HG02798 (cell line): Measurements from ENCODE around the gene SLC25A27.

Experiments
- ATAC-seq: cut with Tn5 transposase; IDR thresholded peaks from one replicate; pipeline ENCODE4 v1.9.1; 2021; ENCODE audit warnings: mild to moderate bottlenecking; ENCODE audit not compliant: unreplicated experiment, poor library complexity

SLC25A27 gene

DNA sequence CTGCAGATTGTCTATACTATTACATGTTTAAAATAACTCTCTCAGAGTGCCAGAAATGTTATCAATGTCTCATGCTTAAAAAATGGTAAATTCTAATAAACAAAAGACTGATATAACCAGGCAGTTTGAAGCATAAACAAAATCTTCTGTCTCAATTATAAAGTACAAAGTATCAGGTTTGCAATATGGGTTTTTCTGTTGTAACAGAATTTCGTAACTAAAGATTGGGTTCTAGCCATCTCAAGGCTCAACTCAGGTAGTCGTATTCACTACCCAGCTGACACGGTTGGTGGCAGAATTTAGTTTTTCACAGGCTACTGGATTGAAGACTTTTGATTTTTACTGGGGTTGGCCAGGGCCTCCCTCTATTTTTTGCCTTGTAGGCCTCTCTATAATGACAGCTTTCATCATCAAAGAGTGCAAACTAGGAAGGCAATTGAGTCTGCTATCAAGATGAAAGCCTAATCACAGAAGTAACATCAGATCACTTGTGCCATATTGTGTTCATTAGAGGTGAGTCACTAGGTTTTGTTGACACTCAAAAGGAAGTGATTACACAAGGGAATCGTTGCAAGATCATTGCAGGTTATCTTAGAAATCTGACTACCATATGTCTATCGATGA lies 3.8 kb upstream of the SLC25A27 start:
- no peak for ATAC-seq

DNA sequence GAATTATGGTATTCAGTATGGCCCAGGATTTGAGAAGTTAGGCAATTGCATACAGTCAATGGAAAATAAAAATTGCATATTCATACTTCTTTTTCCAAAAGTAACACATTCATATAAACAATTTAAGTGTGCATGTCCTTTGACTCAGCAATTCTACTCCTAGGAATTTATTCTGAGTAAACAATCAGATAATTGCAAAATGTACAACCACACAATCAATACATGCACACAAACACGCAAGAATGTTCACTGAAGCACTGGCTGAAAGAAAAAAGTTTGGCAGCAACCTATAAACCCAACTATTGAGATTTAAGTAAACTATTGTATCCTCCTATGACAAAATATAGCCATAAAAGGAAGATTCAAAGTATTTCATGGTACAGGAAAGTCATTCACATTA lies 1.8 kb upstream of the SLC25A27 start:
- no peak for ATAC-seq

DNA sequence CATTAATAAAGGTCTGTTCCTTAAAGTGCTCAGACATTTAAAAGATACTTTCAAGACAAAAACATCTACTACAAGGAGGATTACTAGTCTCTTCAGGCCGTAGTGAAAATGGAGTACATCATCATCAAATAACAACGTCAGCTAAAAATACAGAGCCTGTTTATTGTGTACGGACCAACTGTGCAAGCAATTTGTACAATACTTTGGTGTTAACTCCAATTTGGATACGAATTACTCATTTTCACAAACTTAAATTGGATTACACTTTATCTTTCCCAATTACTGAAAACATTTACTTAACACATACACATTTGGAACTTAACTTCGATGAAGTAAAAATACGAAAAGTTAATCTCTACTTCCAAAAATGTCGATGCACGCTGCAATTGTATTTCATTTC lies 959 bp upstream of the SLC25A27 start:
- ATAC-seq: no peak

DNA sequence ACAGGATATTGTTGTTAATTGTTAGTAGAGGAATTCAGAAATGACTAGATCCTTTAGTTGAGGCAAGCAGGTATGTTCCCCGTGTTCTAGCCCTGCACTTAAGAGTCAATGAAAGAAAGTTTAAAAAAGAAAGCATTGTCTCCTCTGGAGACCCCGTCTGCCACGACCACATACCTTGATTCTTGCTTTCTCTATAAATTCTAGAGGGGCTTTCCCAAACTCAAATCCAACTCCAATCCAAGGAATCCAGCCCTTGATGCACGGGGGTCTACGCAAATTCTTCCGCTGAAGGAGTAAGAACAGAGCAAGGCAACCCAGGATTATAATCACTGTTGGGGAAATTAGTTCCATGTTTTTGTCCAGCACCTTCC lies 558 bp upstream of the SLC25A27 start:
- no peak for ATAC-seq

DNA sequence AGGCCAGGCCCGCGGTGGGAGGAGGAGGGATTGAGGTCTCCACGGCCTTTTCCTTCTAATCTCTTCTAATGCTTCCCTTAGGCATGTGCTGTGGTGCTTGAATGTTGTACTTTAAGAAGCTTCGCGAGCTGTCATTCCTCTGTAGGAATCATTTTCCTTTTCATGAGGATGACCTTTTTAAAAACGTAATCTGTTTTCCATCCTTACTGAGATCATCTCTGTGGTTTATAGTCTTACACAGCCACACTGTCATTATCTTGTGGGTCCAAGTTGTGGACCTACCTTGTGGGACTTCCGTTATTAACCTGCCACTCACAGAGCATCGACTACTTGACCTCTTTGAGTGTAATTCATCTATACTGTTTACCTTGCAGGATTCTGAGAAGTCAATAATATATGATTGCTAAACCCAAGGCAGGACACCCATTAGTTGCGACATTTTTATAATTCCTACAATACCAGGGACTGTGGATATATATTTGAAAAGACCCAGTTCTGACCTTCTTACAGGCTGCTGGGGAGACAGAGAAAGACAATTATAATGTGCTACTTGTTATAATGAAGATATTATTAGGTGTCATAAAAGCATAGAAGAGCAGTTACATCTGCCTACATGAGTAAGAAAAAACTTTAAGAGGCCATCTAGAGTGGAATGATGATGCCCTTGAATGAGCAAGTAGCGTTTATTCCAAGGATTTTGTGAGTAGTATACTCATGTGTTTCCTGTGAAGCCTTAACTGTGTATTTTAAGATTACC lies 842 bp downstream of the SLC25A27 start:
- ATAC-seq: no peak

DNA sequence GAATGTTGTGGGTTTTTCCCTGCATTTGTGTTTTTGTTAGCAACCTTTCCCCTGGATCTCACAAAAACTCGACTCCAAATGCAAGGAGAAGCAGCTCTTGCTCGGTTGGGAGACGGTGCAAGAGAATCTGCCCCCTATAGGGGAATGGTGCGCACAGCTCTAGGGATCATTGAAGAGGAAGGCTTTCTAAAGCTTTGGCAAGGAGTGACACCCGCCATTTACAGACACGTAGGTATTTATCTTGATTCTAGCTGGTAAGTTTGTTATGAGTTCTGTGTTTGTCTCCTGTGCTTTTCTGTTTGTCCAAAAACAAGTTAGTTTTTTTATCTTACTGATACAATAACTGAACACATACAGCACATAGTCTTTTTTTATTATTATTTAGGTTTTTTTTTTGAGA lies 3.0 kb downstream of the SLC25A27 start:
- ATAC-seq: no peak

DNA sequence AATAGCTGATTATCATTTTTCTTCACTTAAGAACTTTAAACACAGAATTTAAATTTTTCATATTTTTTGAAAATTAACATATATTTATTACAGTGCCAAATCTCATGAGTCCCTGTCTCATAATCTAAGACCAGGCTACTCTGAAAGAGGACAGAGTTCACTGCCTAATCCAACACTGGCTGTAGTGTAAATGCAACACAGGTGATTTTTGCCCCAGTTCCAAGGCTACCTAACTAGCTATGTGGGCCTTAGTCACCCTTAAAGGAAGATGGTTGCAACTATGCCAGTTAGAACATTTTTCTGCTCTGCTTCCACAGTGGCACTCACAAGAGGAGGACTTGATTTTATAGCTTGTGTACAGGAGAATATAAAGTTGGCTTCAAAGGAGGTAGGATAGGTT lies 4.9 kb downstream of the SLC25A27 start:
- no peak for ATAC-seq

DNA sequence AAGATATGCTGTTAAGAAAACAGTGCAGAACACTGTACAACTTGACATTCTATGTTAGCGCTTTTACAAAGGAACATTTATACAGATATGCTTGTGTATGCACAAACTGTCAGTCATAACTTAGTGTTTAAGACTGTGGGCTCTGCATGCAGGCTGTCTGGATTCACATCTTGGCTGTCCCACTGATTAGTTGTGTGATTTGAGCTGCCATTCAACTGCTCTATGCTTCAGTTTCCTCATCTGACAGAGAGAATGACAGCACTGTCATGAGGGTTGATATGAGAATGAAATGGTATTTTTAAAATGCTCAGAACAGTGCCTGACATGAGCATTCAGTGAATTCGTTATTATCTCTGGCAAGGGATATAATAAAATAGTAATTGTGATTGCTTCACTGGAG lies 8.7 kb downstream of the SLC25A27 start:
- no peak for ATAC-seq

DNA sequence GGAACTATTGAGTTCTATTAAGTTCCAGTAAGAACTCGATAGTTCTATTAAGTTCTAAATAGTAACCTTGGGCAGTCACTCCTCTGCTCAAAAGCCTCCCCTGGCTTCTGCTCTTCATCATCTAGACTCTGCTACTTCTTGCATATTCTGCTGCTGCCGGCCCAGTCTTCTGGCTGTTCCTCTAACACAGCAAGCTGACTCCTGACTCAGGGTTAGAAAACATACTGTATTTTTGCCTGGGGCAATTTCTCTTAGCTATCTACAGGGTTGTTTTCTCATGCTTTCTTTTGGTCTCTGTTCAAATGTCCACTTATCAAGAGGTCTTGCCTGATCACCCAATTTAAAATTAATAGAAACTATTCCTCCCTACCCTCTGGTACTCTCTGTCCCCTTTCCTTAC lies 14.6 kb downstream of the SLC25A27 start:
- no peak for ATAC-seq

DNA sequence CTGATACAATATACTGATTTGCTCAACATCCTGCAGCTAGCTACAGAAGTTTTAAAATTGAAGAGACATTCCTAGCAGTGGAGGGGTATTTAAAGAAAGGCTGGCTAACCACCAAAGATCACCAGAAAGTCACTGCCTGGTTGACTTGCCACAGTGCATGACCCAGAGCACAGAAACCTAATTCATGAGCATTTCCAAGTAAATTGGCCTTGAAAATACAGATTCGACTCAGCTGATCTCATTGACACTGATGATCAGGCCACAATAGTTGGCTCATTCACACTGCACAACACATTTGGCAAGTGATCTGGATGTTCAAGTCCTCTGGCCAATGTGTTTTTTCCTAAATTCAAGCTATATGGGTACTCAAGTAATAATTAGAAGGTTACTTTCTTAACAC lies 21.6 kb downstream of the SLC25A27 start:
- no peak for ATAC-seq

DNA sequence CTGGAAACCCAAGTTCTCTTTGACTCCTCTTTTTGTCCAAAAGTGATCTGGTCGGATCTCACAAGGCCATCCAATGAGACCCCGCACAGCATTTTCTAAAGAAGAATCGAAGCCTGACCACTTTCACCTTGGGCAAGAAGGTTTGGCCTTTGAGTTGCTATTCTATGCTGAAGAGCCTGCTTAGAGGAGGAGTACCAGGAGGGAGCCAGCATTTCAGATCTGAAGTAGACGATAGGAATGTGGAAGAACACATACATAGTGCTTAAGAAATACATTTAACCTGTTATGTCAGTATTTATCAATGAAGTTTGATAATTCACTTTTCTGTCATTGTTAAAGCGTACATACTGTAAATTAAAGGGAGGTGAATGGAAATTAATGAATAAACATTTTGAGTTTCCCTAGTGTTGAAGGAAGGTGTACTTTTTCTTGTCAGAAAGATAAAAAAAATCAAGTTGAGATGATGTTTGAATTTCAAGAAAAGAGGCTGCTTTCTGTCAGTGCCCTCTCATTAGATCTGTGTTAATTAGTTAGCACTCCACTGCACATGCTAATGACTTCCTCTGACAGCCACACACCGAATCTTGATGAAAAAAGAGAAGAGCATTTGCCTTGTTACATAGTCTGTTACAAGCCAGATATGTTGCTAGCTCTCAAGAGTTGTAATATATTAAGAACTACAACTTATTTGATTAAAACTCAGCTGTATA lies 24.0 kb downstream of the SLC25A27 start:
- ATAC-seq: no peak

DNA sequence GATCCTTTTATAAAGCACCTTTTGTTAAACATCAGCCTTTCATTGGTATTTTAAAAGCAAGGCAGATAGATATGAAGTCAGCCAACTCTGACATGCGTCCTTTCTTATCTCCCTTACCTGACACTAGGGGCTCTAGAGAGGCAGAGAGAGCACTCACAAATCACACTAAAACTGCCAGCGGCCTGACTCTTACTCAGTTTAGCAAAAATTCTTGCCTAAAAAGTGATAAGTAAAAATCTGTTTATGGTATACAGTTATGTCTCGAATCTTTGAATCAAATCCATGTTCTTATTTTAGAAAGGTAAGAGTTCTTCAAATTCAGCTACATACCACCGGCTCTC lies 24.5 kb downstream of the SLC25A27 start:
- ATAC-seq: no peak

DNA sequence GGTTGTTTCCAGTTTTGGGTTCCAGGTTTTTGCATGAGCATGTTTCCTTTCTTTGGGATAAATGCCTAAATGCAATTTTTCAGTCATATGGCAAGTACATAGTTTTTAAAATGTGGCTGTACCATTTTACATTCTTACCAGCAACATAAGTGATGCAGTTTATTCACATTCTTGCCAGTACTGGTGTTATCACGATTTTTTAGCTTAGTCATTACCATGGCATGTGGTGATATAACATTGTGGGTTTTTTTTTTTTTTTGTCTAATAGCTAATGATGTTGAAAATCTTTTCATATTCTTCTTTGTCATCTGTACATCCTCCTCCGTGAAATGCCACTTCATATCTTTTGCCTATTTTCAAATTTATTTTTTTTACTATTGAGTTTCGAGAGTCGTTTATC lies 32.0 kb downstream of the SLC25A27 start:
- ATAC-seq: no peak

DNA sequence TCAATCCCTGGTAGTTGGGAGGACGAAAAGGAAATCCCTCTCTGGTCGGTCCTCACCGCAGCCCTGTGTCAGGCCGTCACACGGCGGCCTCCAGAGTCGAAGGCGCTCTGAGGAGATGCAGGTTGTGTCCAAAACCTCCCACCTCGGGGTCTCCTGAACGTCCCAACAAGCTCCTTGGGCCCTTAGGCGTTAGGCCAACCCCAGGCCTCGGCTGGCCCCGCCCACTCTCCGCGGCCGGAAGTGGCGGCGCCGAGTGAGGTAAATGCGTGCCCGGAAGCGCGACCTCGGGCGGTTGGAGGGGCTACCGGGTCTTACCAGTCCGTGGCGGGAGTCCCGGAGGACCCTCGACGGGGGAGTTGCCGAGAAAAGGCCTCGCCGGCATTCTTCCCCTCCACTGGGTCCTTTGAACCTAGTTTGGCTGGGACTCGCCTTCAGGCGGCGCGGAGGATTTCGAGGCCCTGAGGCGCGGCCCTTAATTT lies 34.9 kb downstream of the SLC25A27 start, which contains the start of gene TDRD6:
Gene TDRD6 (plus strand): TSS at position 267 of the 479 bp plus-strand sequence. CDS start 244 bp downstream, outside the sequence.
- no peak for ATAC-seq

DNA sequence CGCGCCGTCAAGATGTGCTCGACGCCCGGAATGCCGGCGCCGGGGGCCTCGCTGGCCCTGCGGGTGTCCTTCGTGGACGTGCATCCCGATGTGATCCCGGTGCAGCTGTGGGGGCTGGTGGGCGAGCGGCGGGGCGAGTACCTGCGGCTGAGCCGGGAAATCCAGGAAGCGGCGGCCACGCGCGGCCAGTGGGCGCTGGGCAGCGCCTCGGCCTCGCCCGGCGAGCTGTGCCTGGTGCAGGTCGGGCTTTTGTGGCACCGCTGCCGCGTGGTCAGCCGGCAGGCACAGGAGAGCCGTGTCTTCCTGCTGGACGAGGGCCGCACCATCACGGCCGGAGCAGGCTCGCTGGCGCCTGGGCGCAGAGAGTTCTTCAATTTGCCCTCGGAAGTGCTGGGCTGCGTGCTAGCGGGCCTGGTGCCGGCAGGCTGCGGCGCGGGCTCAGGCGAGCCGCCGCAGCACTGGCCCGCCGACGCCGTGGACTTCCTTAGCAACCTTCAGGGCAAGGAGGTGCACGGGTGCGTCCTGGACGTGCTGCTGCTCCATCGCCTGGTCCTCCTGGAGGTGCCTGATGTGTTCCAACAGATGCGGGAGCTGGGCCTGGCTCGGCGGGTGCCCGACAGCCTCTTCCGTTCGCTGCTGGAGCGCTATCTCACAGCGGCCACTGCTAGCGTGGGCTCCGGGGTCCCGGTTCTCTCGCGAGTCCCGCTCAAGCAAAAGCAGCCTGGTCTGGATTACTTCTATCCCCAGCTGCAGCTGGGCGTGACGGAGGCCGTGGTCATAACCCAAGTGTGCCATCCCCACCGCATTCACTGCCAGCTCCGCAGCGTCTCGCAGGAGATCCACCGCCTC lies 35.6 kb downstream of the SLC25A27 start:
- ATAC-seq: no peak

DNA sequence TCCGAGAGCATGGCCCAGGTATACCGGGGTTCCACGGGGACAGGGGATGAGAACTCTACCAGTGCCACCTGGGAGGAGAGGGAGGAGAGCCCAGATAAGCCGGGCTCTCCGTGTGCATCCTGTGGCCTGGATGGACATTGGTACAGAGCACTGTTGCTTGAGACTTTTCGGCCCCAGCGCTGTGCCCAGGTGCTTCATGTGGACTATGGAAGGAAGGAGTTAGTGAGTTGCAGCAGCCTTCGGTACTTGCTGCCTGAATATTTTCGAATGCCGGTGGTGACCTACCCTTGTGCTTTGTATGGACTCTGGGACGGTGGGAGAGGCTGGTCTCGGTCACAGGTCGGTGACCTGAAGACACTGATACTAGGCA lies 36.2 kb downstream of the SLC25A27 start:
- no peak for ATAC-seq

DNA sequence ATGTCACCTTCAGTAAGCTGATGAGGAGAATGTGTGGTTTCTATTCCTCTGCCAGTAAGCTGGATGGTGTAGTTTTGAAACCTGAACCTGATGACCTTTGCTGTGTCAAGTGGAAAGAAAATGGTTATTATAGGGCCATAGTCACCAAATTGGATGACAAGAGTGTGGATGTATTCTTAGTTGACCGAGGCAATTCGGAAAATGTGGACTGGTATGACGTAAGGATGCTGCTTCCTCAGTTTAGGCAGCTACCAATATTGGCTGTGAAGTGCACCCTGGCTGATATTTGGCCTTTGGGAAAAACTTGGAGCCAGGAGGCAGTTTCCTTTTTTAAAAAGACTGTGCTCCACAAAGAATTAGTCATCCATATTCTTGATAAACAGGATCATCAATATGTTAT lies 36.9 kb downstream of the SLC25A27 start:
- no peak for ATAC-seq

DNA sequence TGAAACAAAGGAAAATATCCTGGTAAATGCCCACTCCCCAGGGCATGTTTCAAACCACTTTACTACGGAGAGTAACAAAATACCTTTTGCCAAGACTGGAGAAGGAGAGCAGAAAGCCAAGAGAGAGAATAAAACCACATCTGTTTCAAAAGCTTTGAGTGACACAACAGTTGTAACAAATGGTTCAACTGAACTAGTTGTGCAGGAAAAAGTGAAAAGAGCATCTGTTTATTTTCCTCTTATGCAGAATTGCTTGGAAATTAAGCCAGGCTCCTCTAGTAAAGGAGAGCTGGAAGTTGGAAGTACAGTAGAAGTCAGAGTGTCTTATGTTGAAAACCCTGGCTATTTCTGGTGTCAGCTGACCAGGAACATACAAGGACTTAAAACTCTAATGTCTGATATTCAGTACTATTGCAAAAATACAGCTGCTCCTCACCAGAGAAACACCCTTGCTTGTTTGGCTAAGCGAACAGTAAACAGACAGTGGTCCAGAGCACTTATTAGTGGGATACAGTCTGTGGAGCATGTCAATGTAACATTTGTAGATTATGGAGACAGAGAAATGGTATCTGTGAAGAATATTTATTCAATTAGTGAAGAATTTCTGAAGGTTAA lies 37.5 kb downstream of the SLC25A27 start:
- no peak for ATAC-seq

DNA sequence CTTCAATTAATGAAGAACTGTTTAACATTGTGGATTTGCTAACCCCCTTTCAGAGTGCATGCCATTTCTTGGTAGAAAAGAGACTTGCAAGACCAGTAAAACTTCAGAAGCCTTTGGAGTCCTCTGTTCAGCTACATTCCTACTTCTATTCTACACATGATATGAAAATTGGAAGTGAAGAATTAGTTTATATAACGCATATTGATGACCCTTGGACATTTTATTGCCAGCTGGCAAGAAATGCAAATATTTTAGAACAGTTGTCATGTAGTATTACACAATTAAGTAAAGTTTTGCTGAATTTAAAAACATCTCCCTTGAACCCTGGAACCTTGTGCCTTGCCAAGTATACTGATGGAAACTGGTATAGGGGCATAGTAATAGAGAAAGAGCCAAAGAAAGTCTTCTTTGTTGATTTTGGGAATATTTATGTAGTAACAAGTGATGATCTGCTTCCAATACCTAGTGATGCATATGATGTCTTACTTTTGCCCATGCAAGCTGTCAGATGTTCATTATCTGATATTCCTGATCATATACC lies 38.2 kb downstream of the SLC25A27 start:
- ATAC-seq: no peak

DNA sequence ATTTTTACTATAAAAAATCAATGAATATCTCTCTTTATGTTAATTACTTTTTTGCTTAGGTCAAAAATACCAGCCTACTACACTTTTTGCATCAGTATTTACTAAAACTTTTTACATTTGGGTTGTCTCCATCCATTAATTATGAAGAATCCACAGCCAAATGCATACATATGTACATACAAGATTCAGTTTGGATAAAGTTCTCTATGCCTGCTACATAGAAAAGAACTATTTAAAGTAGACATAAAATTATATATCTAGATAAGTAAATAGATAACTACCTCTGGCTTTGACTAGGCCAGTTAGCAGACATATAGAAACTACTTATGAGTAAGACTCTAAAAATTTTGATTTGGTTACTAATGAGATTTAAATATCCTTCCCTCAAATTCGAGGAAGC lies 47.2 kb downstream of the SLC25A27 start:
- no peak for ATAC-seq
